Activated naive CD8-positive, alpha-beta T cell treated with anti-CD3 and anti-CD28 coated beads for 36 hours (primary cell): ENCODE data around the gene TAF13. TPM values are rescaled to one million over a fixed set of nuclear protein-coding genes. Genes with fewer than 3 reads are reported as not detected.

Experiments used
- DNase-seq: peaks from one replicate; pipeline ENCODE4 v3.0.0; 2021
- H3K27ac Mint-ChIP-seq: one replicate; pipeline ENCODE4 v1.8.0; 2022; ENCODE audit warnings: mild to moderate bottlenecking, moderate library complexity, mixed read lengths
- H3K27me3 Mint-ChIP-seq: one replicate; pipeline ENCODE4 v1.8.0; 2022; ENCODE audit warnings: mild to moderate bottlenecking, mixed read lengths
- H3K36me3 Mint-ChIP-seq: one replicate; pipeline ENCODE4 v1.8.0; 2021; ENCODE audit warnings: mild to moderate bottlenecking, mixed read lengths
- H3K4me1 Mint-ChIP-seq: one replicate; pipeline ENCODE4 v1.8.0; 2021; ENCODE audit warnings: mixed read lengths
- H3K4me3 Mint-ChIP-seq: one replicate; pipeline ENCODE4 v1.8.0; 2022; ENCODE audit warnings: mild to moderate bottlenecking, moderate library complexity, mixed read lengths
- H3K9me3 Mint-ChIP-seq: one replicate; pipeline ENCODE4 v1.8.0; 2022; ENCODE audit warnings: mixed read lengths
- total RNA-seq, 2 experiments: library from RNA; stranded (reverse); gene quantifications; one replicate each; pipeline ENCODE4 v1.2.3, GENCODE V29; 2021

Gene TAF13
- total RNA-seq, 2 experiments from 2014 or later, result 32.3 to 34.2 TPM

- peaks cover 4% of the 10 kb centered on the region for H3K27me3 Mint-ChIP-seq
- no peak for DNase-seq
- peaks cover 37% of the 10 kb centered on the region for H3K36me3 Mint-ChIP-seq
- peak overlapping the region; percentile 9 for H3K27ac Mint-ChIP-seq
- no peaks in the 10 kb centered on the region for H3K9me3 Mint-ChIP-seq
- no peak overlapping the region for H3K4me3 Mint-ChIP-seq
- H3K4me1 Mint-ChIP-seq, result peaks cover 13% of the 10 kb centered on the region
Observed at GRCh38 chr1:109104364-109105151, 28.8 kb upstream of the TAF13 start.

- H3K36me3 Mint-ChIP-seq, result peaks cover 37% of the 10 kb centered on the region
- H3K27me3 Mint-ChIP-seq, result peaks cover 4% of the 10 kb centered on the region
- peak; percentile 96 for DNase-seq
- peak overlapping the region; percentile 100 for H3K4me3 Mint-ChIP-seq
- peak overlapping the region; percentile 97 for H3K27ac Mint-ChIP-seq
- H3K4me1 Mint-ChIP-seq, result peaks cover 14% of the 10 kb centered on the region
- no peaks in the 10 kb centered on the region for H3K9me3 Mint-ChIP-seq
Observed at GRCh38 chr1:109099938-109100773, 24.4 kb upstream of the TAF13 start.

- H3K4me1 Mint-ChIP-seq, result peaks cover 32% of the 10 kb centered on the region
- DNase-seq, result no peak
- no peaks in the 10 kb centered on the region for H3K9me3 Mint-ChIP-seq
- H3K27ac Mint-ChIP-seq, result no peak overlapping the region
- H3K36me3 Mint-ChIP-seq, result peaks cover 24% of the 10 kb centered on the region
- H3K27me3 Mint-ChIP-seq, result peaks cover 4% of the 10 kb centered on the region
- H3K4me3 Mint-ChIP-seq, result no peak overlapping the region
Observed at GRCh38 chr1:109096120-109096519, 20.3 kb upstream of the TAF13 start.

GRCh38 chr1:109095631-109096030 is 19.8 kb upstream of the TAF13 start:
- Mint-ChIP-seq H3K9me3 (no peaks in the 10 kb centered on the region), H3K36me3 (peaks cover 19% of the 10 kb centered on the region), H3K27me3 (peaks cover 4% of the 10 kb centered on the region), H3K4me3 (no peak overlapping the region), H3K4me1 (peaks cover 30% of the 10 kb centered on the region), H3K27ac (no peak overlapping the region)
- no peak for DNase-seq

GRCh38 chr1:109094871-109095270 is 19.1 kb upstream of the TAF13 start:
- H3K4me3 Mint-ChIP-seq, result no peak overlapping the region
- H3K9me3 Mint-ChIP-seq, result no peaks in the 10 kb centered on the region
- H3K4me1 Mint-ChIP-seq, result peaks cover 31% of the 10 kb centered on the region
- no peak for DNase-seq
- H3K27me3 Mint-ChIP-seq, result peaks cover under 1% of the 10 kb centered on the region
- no peak overlapping the region for H3K27ac Mint-ChIP-seq
- peaks cover 18% of the 10 kb centered on the region for H3K36me3 Mint-ChIP-seq

GRCh38 chr1:109094377-109094803 is 18.6 kb upstream of the TAF13 start:
- Mint-ChIP-seq H3K4me1 (peaks cover 30% of the 10 kb centered on the region), H3K27ac (peak overlapping the region; percentile 56)

GRCh38 chr1:109091839-109092193 is 16.0 kb upstream of the TAF13 start:
- H3K4me1 Mint-ChIP-seq, result peaks cover 29% of the 10 kb centered on the region
- H3K4me3 Mint-ChIP-seq, result peak overlapping the region; percentile 89
- peaks cover 28% of the 10 kb centered on the region for H3K36me3 Mint-ChIP-seq
- H3K27me3 Mint-ChIP-seq, result no peaks in the 10 kb centered on the region
- peak overlapping the region; percentile 85 for H3K27ac Mint-ChIP-seq
- H3K9me3 Mint-ChIP-seq, result no peaks in the 10 kb centered on the region
- no peak for DNase-seq

More at GRCh38 chr1:109094377-109094803, 18.6 kb upstream of the TAF13 start:
- no peaks in the 10 kb centered on the region for H3K27me3 Mint-ChIP-seq
- DNase-seq, result no peak
- H3K4me3 Mint-ChIP-seq, result no peak overlapping the region
- peaks cover 23% of the 10 kb centered on the region for H3K36me3 Mint-ChIP-seq
- H3K9me3 Mint-ChIP-seq, result no peaks in the 10 kb centered on the region

- no peaks in the 10 kb centered on the region for H3K27me3 Mint-ChIP-seq
- peaks cover 28% of the 10 kb centered on the region for H3K36me3 Mint-ChIP-seq
- peaks cover 29% of the 10 kb centered on the region for H3K4me1 Mint-ChIP-seq
- DNase-seq, result no peak
- H3K4me3 Mint-ChIP-seq, result peak overlapping the region; percentile 89
- H3K9me3 Mint-ChIP-seq, result no peaks in the 10 kb centered on the region
- H3K27ac Mint-ChIP-seq, result peak overlapping the region; percentile 85
Observed at GRCh38 chr1:109091078-109091838, 15.5 kb upstream of the TAF13 start.

- Mint-ChIP-seq H3K4me3 (peak within 1 kb of the TSS; percentile 89), H3K9me3 (no peaks in the 10 kb centered on the region), H3K27ac (peak within 1 kb of the TSS; percentile 85), H3K36me3 (peaks cover 28% of the 10 kb centered on the region), H3K4me1 (peaks cover 29% of the 10 kb centered on the region), H3K27me3 (no peaks in the 10 kb centered on the region)
- DNase-seq, result peak; percentile 87
Observed at GRCh38 chr1:109090196-109091077, 14.6 kb upstream of the TAF13 start, which contains the start of gene TMEM167B. Gene TMEM167B, plus strand, starts transcription at chr1:109090764. Its CDS starts 109 bp downstream, at chr1:109090873.

- peak overlapping the region; percentile 85 for H3K27ac Mint-ChIP-seq
Observed at GRCh38 chr1:109089242-109090015, 13.6 kb upstream of the TAF13 start.

GRCh38 chr1:109084563-109085517 is 9.0 kb upstream of the TAF13 start:
- Mint-ChIP-seq H3K27me3 (no peaks in the 10 kb centered on the region), H3K36me3 (peaks cover 10% of the 10 kb centered on the region), H3K4me3 (no peak overlapping the region), H3K4me1 (peaks cover 3% of the 10 kb centered on the region), H3K9me3 (no peaks in the 10 kb centered on the region), H3K27ac (no peak overlapping the region)
- DNase-seq, result no peak

More at GRCh38 chr1:109089242-109090015, 13.6 kb upstream of the TAF13 start:
- H3K4me1 Mint-ChIP-seq, result peaks cover 22% of the 10 kb centered on the region
- peak overlapping the region; percentile 89 for H3K4me3 Mint-ChIP-seq
- no peaks in the 10 kb centered on the region for H3K27me3 Mint-ChIP-seq
- peak; percentile 23 for DNase-seq
- no peaks in the 10 kb centered on the region for H3K9me3 Mint-ChIP-seq
- H3K36me3 Mint-ChIP-seq, result peaks cover 25% of the 10 kb centered on the region

- Mint-ChIP-seq H3K4me1 (no peaks in the 10 kb centered on the region), H3K4me3 (no peak overlapping the region), H3K27ac (no peak overlapping the region), H3K9me3 (no peaks in the 10 kb centered on the region), H3K36me3 (peaks cover under 1% of the 10 kb centered on the region), H3K27me3 (no peaks in the 10 kb centered on the region)
- no peak for DNase-seq
Observed at GRCh38 chr1:109083923-109084322, 8.1 kb upstream of the TAF13 start.
